Smooth muscle cell of the pulmonary artery (primary cell): ENCODE results near the gene DGCR6L. TPM values are rescaled to one million over a fixed set of nuclear protein-coding genes. Genes with fewer than 3 reads are reported as not detected.

Source experiments
- total RNA-seq: library from RNA; depleted of rRNA; stranded (reverse); fragments of >200 nt; gene quantifications from 2 replicates; pipeline ENCODE4 v1.2.3, GENCODE V29; 2014

DGCR6L gene
- 29.6 and 32.6 TPM in 2 replicates for total RNA-seq

GRCh38 chr22:20319745-20320658 is at the start of gene DGCR6L:
DGCR6L (minus strand) TSS chr22:20320060; CDS start chr22:20319988, 72 bp downstream.

GRCh38 chr22:20268279-20269012 is 51.4 kb downstream of the DGCR6L start, which contains the start of gene RTN4R:
RTN4R (minus strand) TSS chr22:20268318; CDS start chr22:20268092, 226 bp downstream.

Other genes with a start within 250 kb of the DGCR6L start
- gene DGCR8, start 239.8 kb downstream of the DGCR6L start, total RNA-seq, result 27.7 and 38.1 TPM in 2 replicates
- 76.2 and 79.3 TPM in 2 replicates for gene RANBP1, start 204.0 kb downstream of the DGCR6L start, total RNA-seq
- 44.6 and 63.3 TPM in 2 replicates for gene TRMT2A, start 202.8 kb downstream of the DGCR6L start, total RNA-seq
- 17.7 and 46.3 TPM in 2 replicates for gene ZDHHC8, start 188.3 kb downstream of the DGCR6L start, total RNA-seq
- 1.2 and 2.7 TPM in 2 replicates for gene CCDC188, start 169.0 kb downstream of the DGCR6L start, total RNA-seq
- 0.52 and 0.76 TPM in 2 replicates for gene RTN4R, start 51.7 kb downstream of the DGCR6L start, total RNA-seq
- gene ZNF74, start 74.1 kb upstream of the DGCR6L start, total RNA-seq, result 7.9 and 14.0 TPM in 2 replicates
- 41.4 and 64.6 TPM in 2 replicates for gene SCARF2, start 117.8 kb upstream of the DGCR6L start, total RNA-seq
- gene KLHL22, start 175.7 kb upstream of the DGCR6L start, total RNA-seq, result 33.8 and 37.7 TPM in 2 replicates
- gene MED15, start 187.6 kb upstream of the DGCR6L start, total RNA-seq, result 40.7 and 56.2 TPM in 2 replicates